Measurements from ENCODE around the gene SYMPK. TPM values are rescaled to one million over a fixed set of nuclear protein-coding genes. Genes with fewer than 3 reads are reported as not detected.

The SYMPK gene
- total RNA-seq, 5 donors from 2014 or later (not counting 1 experiment from before 2014, with no cell fraction given): 89.7 to 102 (median 94.7) TPM

DNA sequence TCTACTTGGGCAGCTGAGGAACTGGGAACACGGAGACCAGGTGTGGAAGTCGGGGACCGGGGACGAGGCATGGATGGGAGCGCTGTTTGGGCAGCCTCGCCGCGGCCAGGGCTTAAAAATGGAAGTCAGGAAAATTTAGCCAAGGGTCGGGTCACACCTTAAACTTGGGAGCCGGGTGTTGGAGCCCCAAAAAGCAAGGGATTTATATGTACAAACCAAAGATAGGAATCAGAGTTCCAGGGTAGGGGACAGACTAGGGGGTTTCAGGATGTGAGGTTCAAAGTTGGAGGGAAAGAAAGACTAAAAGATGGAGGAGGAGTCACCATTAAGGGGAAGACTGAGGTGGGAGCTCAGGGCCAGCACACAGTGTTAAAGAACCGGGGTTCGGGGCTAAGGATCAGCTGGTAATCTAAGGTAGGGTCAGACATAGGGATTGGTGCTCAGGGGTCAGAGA lies 1.7 kb upstream of the SYMPK start:
- no peaks in the 10 kb centered on the region for H3K36me3 Mint-ChIP-seq
- H3K27ac ChIP-seq (ENCODE audit: low read length): no peak overlapping the region

DNA sequence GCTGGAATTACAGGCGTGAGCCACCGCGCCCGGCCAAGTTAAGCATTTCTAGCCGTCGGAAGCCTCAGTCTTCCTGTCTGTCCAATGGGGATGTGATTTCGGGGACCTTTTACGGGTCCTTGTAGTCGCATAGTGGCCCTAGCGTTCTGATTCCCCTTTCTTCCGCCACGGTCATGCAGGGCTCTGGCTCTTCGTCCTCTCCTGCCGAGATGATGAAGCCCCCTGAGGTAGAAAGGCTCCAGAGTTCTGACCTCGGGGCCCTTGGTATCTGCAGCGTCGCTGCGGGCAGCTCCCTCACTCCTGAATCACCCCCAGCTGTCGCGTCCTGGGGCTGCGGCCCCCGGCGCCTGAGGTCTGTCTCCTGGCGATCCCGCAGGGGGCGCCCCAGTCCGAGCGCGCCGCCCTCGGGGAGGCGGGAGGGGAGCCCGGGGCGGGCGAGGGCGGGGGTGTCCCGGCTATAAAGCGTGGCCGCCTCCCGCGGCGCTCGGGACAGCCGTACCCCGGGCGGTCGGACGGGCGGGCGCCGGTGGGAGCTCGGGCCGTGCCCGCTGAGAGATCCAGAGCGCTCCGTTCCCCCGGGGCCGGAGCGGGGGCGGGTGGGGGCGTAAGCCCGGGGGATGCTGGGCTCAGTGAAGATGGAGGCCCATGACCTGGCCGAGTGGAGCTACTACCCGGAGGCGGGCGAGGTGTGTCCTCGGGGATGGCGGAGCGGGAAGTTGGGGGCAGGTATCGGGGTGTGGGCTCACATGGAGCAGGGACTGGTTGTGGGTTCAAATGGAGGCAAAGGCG lies 1.1 kb upstream of the SYMPK start, which contains the start of gene FOXA3:
TSS of gene FOXA3 (plus strand) at position 487 of the 789 bp plus-strand sequence. CDS start at position 618, 131 bp downstream.
- DNase-seq (peak in 26 of 35 experiments; percentile 17 to 75 (median 39)), ATAC-seq (replicated peaks in 1 of 4) (peak in 3 of 4 experiments; percentile 5 to 10 (median 8))
- H3K27ac Mint-ChIP-seq: peak within 1 kb of the TSS; percentile 70 to 93
- POLR2A ChIA-PET: interaction anchor here in 1 of 2 donors (0.6 to 1.0 kb wide), 2 partner anchors 22 to 147 kb away, joined by 3 to 4 read pairs; partner anchors contain the start of gene IRF2BP1
- peaks cover 15 to 18% of the 10 kb centered on the region in 2 donors for H3K27me3 Mint-ChIP-seq
- Histone ChIP-seq H3K36me3 (ENCODE audit: control insufficient read depth in 2 of 2, extremely low read depth in 1 of 2, insufficient read depth in 1 of 2, low read length in 1 of 2) (peaks cover 0 to 12% of the 10 kb centered on the region in 2 donors), H3K27me3 (replicated peaks in 1 of 2; ENCODE audit: control insufficient read depth in 2 of 2, extremely low read depth in 1 of 2, insufficient read depth in 2 of 2, low read length in 1 of 2) (peaks cover 0 to 26% of the 10 kb centered on the region in 2 experiments), H3K4me1 (ENCODE audit: control insufficient read depth in 1 of 2, extremely low read depth in 1 of 2, insufficient read depth in 2 of 2, low read length in 2 of 2) (peaks cover 0 to 32% of the 10 kb centered on the region in 2 experiments), H3K9me3 (no peaks in the 10 kb centered on the region), H3K27ac (ENCODE audit: low read length) (no peak within 1 kb of the TSS), H3K4me3 (ENCODE audit: control insufficient read depth in 1 of 2, extremely low read depth in 1 of 2, low read length in 1 of 2) (peak within 1 kb of the TSS; percentile 90 to 95)
- no peaks in the 10 kb centered on the region for H3K36me3 Mint-ChIP-seq
- peaks cover 23 to 37% (median 29%) of the 10 kb centered on the region in 3 donors for H3K4me1 Mint-ChIP-seq
- 3% methylated on average over 71 of the region's 71 CpGs for WGBS (ENCODE audit: insufficient coverage)
- CTCF ChIA-PET: interaction anchor here (0.8 to 1.2 kb wide), 9 partner anchors 18 to 153 kb away, joined by 3 to 15 read pairs (median 4); partner anchors contain the start of genes CCDC61 (in 1 of the 2), DMWD (in 1 of the 2), IRF2BP1 (in 1 of the 2) and MYPOP (in 1 of the 2)
- H3K4me3 Mint-ChIP-seq: peak within 1 kb of the TSS; percentile 92 to 99 (median 95)
- no peaks in the 10 kb centered on the region for H3K9me3 Mint-ChIP-seq

More for the DNA sequence above, 1.7 kb upstream of the SYMPK start:
- peak overlapping the region; percentile 44 to 99 (median 44) for H3K4me3 Mint-ChIP-seq
- ATAC-seq (replicated peaks in 1 of 4): no peak
- Histone ChIP-seq H3K36me3 (ENCODE audit: control insufficient read depth in 2 of 2, extremely low read depth in 1 of 2, insufficient read depth in 1 of 2, low read length in 1 of 2) (peaks cover 0 to 7% of the 10 kb centered on the region in 2 donors), H3K4me3 (ENCODE audit: control insufficient read depth in 1 of 2, extremely low read depth in 1 of 2, low read length in 1 of 2) (peak overlapping the region in 1 of 2 donors; percentile 17), H3K4me1 (ENCODE audit: control insufficient read depth in 1 of 2, extremely low read depth in 1 of 2, insufficient read depth in 2 of 2, low read length in 2 of 2) (peaks cover 0 to 32% of the 10 kb centered on the region in 2 experiments), H3K27me3 (replicated peaks in 1 of 2; ENCODE audit: control insufficient read depth in 2 of 2, extremely low read depth in 1 of 2, insufficient read depth in 2 of 2, low read length in 1 of 2) (peaks cover 0 to 26% of the 10 kb centered on the region in 2 experiments), H3K9me3 (no peaks in the 10 kb centered on the region)
- WGBS (ENCODE audit: insufficient coverage): 60% methylated on average over 12 of the region's 12 CpGs
- H3K27ac Mint-ChIP-seq: no peak overlapping the region
- ChIA-PET CTCF (interaction anchor here in 1 of 2 donors (0.6 to 1.1 kb wide), 2 partner anchors 20 to 72 kb away, joined by 4 to 5 read pairs; partner anchors contain the start of gene DMWD), POLR2A (no interaction called here)
- no peak for DNase-seq
- peaks cover 23 to 34% (median 29%) of the 10 kb centered on the region in 3 donors for H3K4me1 Mint-ChIP-seq
- H3K9me3 Mint-ChIP-seq: no peaks in the 10 kb centered on the region
- H3K27me3 Mint-ChIP-seq: peaks cover 15 to 18% of the 10 kb centered on the region in 2 donors

DNA sequence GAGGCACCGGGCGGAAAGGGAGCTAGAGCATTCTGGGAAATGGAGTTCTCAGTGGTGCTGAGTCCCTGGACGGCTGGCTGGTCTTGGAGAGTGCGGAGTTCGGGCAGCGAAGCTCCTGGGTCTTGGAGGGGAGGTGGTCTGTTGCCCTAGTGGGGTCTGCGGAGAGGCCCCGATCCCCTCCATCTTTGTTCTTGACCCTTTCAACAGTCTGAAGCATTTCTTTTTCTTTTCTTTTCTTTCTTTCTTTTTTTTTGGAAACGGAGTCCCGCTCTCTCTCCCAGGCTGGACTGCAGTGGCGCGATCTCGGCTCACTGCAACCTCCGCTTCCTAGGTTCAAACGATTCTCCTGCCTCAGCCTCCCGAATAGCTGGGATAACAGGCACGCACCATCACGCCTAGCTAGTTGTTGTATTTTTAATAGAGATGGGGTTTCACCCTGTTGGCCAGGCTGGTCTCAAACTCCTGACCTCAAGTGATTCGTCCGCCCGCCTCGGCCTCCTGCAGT lies 440 bp upstream of the SYMPK start:
- H3K27ac ChIP-seq (ENCODE audit: low read length): no peak overlapping the region
- ChIA-PET POLR2A (interaction anchor here in 1 of 2 donors (0.6 to 1.0 kb wide), 2 partner anchors 22 to 146 kb away, joined by 3 to 4 read pairs; partner anchors contain the start of gene IRF2BP1), CTCF (interaction anchor here in 1 of 2 donors (0.5 to 1.2 kb wide), 9 partner anchors 19 to 1186 kb away, joined by 3 to 15 read pairs (median 4); partner anchors contain the start of genes CCDC61, DMWD, IRF2BP1 and MYPOP)
- H3K4me3 Mint-ChIP-seq: peak overlapping the region; percentile 92 to 99 (median 95)
- H3K4me1 Mint-ChIP-seq: peaks cover 23 to 38% (median 29%) of the 10 kb centered on the region in 3 donors
- H3K27me3 ChIP-seq (replicated peaks in 1 of 2; ENCODE audit: control insufficient read depth in 2 of 2, extremely low read depth in 1 of 2, insufficient read depth in 2 of 2, low read length in 1 of 2): peaks cover 0 to 26% of the 10 kb centered on the region in 2 experiments
- peaks cover 0 to 15% of the 10 kb centered on the region in 2 donors for H3K36me3 ChIP-seq (ENCODE audit: control insufficient read depth in 2 of 2, extremely low read depth in 1 of 2, insufficient read depth in 1 of 2, low read length in 1 of 2)
- H3K9me3 Mint-ChIP-seq: no peaks in the 10 kb centered on the region
- peaks cover 4% of the 10 kb centered on the region for H3K36me3 Mint-ChIP-seq
- ATAC-seq (replicated peaks in 1 of 4): no peak
- H3K27ac Mint-ChIP-seq: peak overlapping the region; percentile 70 to 93
- WGBS (ENCODE audit: insufficient coverage): 7% methylated on average over 11 of the region's 22 CpGs
- H3K4me3 ChIP-seq (ENCODE audit: control insufficient read depth in 1 of 2, extremely low read depth in 1 of 2, low read length in 1 of 2): peak overlapping the region; percentile 90 to 95
- no peaks in the 10 kb centered on the region for H3K9me3 ChIP-seq
- H3K27me3 Mint-ChIP-seq: peaks cover 15 to 18% of the 10 kb centered on the region in 2 donors
- peaks cover 0 to 32% of the 10 kb centered on the region in 2 experiments for H3K4me1 ChIP-seq (ENCODE audit: control insufficient read depth in 1 of 2, extremely low read depth in 1 of 2, insufficient read depth in 2 of 2, low read length in 2 of 2)
- no peak for DNase-seq

DNA sequence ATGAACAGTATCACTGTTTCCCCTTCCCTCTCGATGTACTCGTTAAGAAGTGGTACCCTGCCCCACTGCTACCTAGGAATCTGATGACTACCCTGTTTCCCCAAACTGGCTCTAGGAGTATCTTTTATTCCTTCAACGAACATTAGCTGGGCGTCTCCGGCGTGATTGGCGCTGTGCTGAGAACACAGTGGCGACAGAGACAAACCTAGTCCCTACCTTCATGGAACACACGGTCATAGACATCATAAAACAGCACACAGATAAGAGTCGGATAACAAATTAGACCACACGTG lies 730 bp downstream of the SYMPK start:
- ChIA-PET CTCF (no interaction called here), POLR2A (no interaction called here)
- peaks cover 8% of the 10 kb centered on the region for H3K36me3 Mint-ChIP-seq
- H3K27me3 Mint-ChIP-seq: peaks cover 15 to 18% of the 10 kb centered on the region in 2 donors
- peaks cover 0 to 26% of the 10 kb centered on the region in 2 experiments for H3K27me3 ChIP-seq (replicated peaks in 1 of 2; ENCODE audit: control insufficient read depth in 2 of 2, extremely low read depth in 1 of 2, insufficient read depth in 2 of 2, low read length in 1 of 2)
- peak overlapping the region; percentile 90 to 95 for H3K4me3 ChIP-seq (ENCODE audit: control insufficient read depth in 1 of 2, extremely low read depth in 1 of 2, low read length in 1 of 2)
- peaks cover 0 to 19% of the 10 kb centered on the region in 2 donors for H3K36me3 ChIP-seq (ENCODE audit: control insufficient read depth in 2 of 2, extremely low read depth in 1 of 2, insufficient read depth in 1 of 2, low read length in 1 of 2)
- 4% methylated on average over 10 of the region's 11 CpGs for WGBS (ENCODE audit: insufficient coverage)
- H3K4me3 Mint-ChIP-seq: peak overlapping the region; percentile 92 to 99 (median 95)
- H3K9me3 Mint-ChIP-seq: no peaks in the 10 kb centered on the region
- peak overlapping the region; percentile 70 to 91 for H3K27ac Mint-ChIP-seq
- H3K4me1 ChIP-seq (ENCODE audit: control insufficient read depth in 1 of 2, extremely low read depth in 1 of 2, insufficient read depth in 2 of 2, low read length in 2 of 2): peaks cover 0 to 32% of the 10 kb centered on the region in 2 experiments
- H3K4me1 Mint-ChIP-seq: peaks cover 23 to 43% (median 33%) of the 10 kb centered on the region in 3 donors
- H3K9me3 ChIP-seq: no peaks in the 10 kb centered on the region
- no peak for ATAC-seq (replicated peaks in 1 of 4)
- peak overlapping the region; percentile 86 for H3K27ac ChIP-seq (ENCODE audit: low read length)
- no peak for DNase-seq

DNA sequence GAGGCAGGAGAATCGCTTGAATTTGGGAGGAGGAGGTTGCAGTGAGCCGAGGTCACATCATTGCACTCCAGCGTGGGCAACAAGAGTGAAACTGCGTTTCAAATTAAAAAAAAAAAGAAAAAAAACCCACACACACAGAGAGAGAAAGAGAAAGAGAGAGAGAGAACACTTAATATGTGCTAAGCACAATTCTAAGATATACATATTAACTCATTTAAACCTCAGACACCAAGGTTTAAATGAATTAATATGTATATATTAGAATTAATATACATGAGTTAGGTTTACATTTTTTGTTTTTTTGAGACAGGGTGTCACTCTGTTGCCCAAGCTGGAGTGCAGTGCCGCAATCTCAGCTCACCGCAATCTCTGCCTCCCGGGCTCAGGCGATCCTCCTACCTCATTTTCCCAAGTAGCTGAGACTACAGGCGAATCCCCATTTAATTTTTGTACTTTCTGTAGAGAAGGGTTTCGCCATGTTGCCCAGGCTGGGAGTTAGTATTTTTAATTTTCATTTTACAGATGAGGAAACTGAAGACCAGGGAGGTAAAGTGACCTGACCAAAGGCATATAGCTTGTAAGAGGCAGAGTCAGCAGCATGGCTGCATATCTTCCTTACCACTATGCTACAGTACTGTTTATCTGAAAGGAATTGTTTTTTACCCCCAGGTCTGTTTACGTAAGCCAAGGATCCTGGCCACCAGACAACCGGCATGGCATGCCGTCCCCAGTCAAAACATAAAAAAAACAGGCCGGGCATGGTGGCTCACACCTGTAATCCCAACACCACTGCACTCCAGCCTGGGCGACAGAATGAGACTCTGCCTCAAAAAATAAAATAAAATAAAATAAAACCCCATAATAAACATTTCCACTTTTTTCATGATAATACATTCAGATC lies 2.3 kb downstream of the SYMPK start:
- no peak overlapping the region for H3K27ac ChIP-seq (ENCODE audit: low read length)
- peak overlapping the region in 1 of 2 donors; percentile 39 for H3K27ac Mint-ChIP-seq

More for the DNA sequence above, 2.3 kb downstream of the SYMPK start:
- WGBS (ENCODE audit: insufficient coverage): 100% methylated on average over 1 of the region's 15 CpGs
- CTCF ChIA-PET: interaction anchor here in 1 of 2 donors (0.5 to 0.6 kb wide), 2 partner anchors 42 to 128 kb away, joined by 3 to 4 read pairs; no protein-coding TSS in a partner anchor
- no peaks in the 10 kb centered on the region for H3K9me3 ChIP-seq
- Mint-ChIP-seq H3K4me3 (peak overlapping the region in 2 of 3 donors; percentile 92 to 99), H3K27me3 (peaks cover 12 to 16% of the 10 kb centered on the region in 2 donors), H3K9me3 (no peaks in the 10 kb centered on the region), H3K4me1 (peaks cover 31 to 43% (median 39%) of the 10 kb centered on the region in 3 donors), H3K36me3 (peaks cover 8% of the 10 kb centered on the region)
- H3K27me3 ChIP-seq (replicated peaks in 1 of 2; ENCODE audit: control insufficient read depth in 2 of 2, extremely low read depth in 1 of 2, insufficient read depth in 2 of 2, low read length in 1 of 2): peaks cover 0 to 20% of the 10 kb centered on the region in 2 experiments
- H3K4me1 ChIP-seq (ENCODE audit: control insufficient read depth in 1 of 2, extremely low read depth in 1 of 2, insufficient read depth in 2 of 2, low read length in 2 of 2): peaks cover 0 to 32% of the 10 kb centered on the region in 2 experiments
- peaks cover 0 to 22% of the 10 kb centered on the region in 2 donors for H3K36me3 ChIP-seq (ENCODE audit: control insufficient read depth in 2 of 2, extremely low read depth in 1 of 2, insufficient read depth in 1 of 2, low read length in 1 of 2)
- no peak for DNase-seq
- no peak for ATAC-seq (replicated peaks in 1 of 4)
- H3K4me3 ChIP-seq (ENCODE audit: control insufficient read depth in 1 of 2, extremely low read depth in 1 of 2, low read length in 1 of 2): no peak overlapping the region
- POLR2A ChIA-PET: interaction anchor here in 1 of 2 donors (0.7 kb wide), 1 partner anchor 298 kb away, joined by 12 read pairs; no protein-coding TSS in a partner anchor

Data from T-cell (primary cell).